Astrocyte (in vitro differentiated cells and primary cell): Measurements from ENCODE around the gene INSRR. TPM values are rescaled to one million over a fixed set of nuclear protein-coding genes. Genes with fewer than 3 reads are reported as not detected.

ENCODE experiments used
- DNase-seq: peaks from one replicate; pipeline ENCODE4 v3.0.0-alpha.2; 2010; ENCODE audit warnings: low read depth
- FAIRE-seq: peaks from 2 replicates; lab custom pipeline; 2011; peaks lifted over from hg19 to GRCh38; lab: Jason Lieb, UNC
- H2AFZ ChIP-seq: 2 replicates; pipeline ENCODE4 v1.6.0; 2012; ENCODE audit warnings: low read depth, low read length, inconsistent platforms
- H3K27ac ChIP-seq: 2 replicates; pipeline ENCODE4 v1.5.1; 2011; ENCODE audit warnings: low read depth, low read length, inconsistent platforms
- H3K27me3 ChIP-seq: 2 replicates; pipeline ENCODE4 v1.6.0; 2011; ENCODE audit warnings: low read length, inconsistent platforms; ENCODE audit not compliant: insufficient read depth
- H3K36me3 ChIP-seq: 2 replicates; pipeline ENCODE4 v1.5.1; 2011; ENCODE audit warnings: low read length, inconsistent platforms; ENCODE audit not compliant: insufficient read depth
- H3K4me1 ChIP-seq: 2 replicates; pipeline ENCODE4 v1.5.1; 2011; ENCODE audit warnings: low read length, inconsistent platforms; ENCODE audit not compliant: insufficient read depth
- H3K4me2 ChIP-seq: 2 replicates; pipeline ENCODE4 v1.6.0; 2012; ENCODE audit warnings: low read length, inconsistent platforms
- H3K4me3 ChIP-seq: 2 replicates; pipeline ENCODE4 v1.5.1; 2011; ENCODE audit warnings: low read depth, mild to moderate bottlenecking, low read length, inconsistent platforms; ENCODE audit not compliant: insufficient read depth
- H3K79me2 ChIP-seq: 2 replicates; pipeline ENCODE4 v1.6.0; 2012; ENCODE audit warnings: mild to moderate bottlenecking, low read length, inconsistent platforms; ENCODE audit not compliant: insufficient read depth
- H3K9ac ChIP-seq: 2 replicates; pipeline ENCODE4 v1.6.0; 2012; ENCODE audit warnings: mild to moderate bottlenecking, low read length, inconsistent platforms
- H3K9me3 ChIP-seq: 2 replicates; pipeline ENCODE4 v1.5.1; 2012; ENCODE audit warnings: low read depth, mild to moderate bottlenecking, low read length, inconsistent platforms; ENCODE audit not compliant: insufficient read depth
- H4K20me1 ChIP-seq: 2 replicates; pipeline ENCODE4 v1.6.0; 2012; ENCODE audit warnings: low read length, inconsistent platforms; ENCODE audit not compliant: insufficient read depth
- H3K27ac Mint-ChIP-seq: one replicate; pipeline ENCODE4 v1.8.0; 2021; ENCODE audit warnings: mild to moderate bottlenecking, mixed read lengths; ENCODE audit not compliant: unreplicated experiment
- H3K27me3 Mint-ChIP-seq: one replicate; pipeline ENCODE4 v1.8.0; 2021; ENCODE audit warnings: low read depth, mixed read lengths; ENCODE audit not compliant: unreplicated experiment
- H3K36me3 Mint-ChIP-seq: one replicate; pipeline ENCODE4 v1.8.0; 2021; ENCODE audit warnings: low read depth, mixed read lengths; ENCODE audit not compliant: unreplicated experiment
- H3K4me1 Mint-ChIP-seq: one replicate; pipeline ENCODE4 v1.8.0; 2021; ENCODE audit warnings: low read depth, mixed read lengths; ENCODE audit not compliant: unreplicated experiment
- H3K4me3 Mint-ChIP-seq: one replicate; pipeline ENCODE4 v1.8.0; 2021; ENCODE audit warnings: mild to moderate bottlenecking, moderate library complexity, mixed read lengths; ENCODE audit not compliant: unreplicated experiment
- H3K9me3 Mint-ChIP-seq: one replicate; pipeline ENCODE4 v1.8.0; 2021; ENCODE audit warnings: mild to moderate bottlenecking, mixed read lengths; ENCODE audit not compliant: unreplicated experiment
- CTCF ChIP-seq: IDR thresholded peaks from 2 replicates; pipeline ENCODE4 v1.5.1; 2011; ENCODE audit warnings: low read depth, mild to moderate bottlenecking, inconsistent platforms, low read length, moderate library complexity; ENCODE audit not compliant: insufficient read depth
- EZH2 ChIP-seq: IDR thresholded peaks from 2 replicates; pipeline ENCODE4 v1.6.1; 2012; ENCODE audit warnings: mild to moderate bottlenecking, low read length, inconsistent platforms; ENCODE audit not compliant: insufficient read depth
- total RNA-seq: library from RNA; stranded (reverse); gene quantifications from 2 replicates; pipeline ENCODE4 v1.2.1, GENCODE V29; 2021

Gene INSRR
- total RNA-seq, 1 donor from 2014 or later, result 0.05 TPM

GRCh38 chr1:156866249-156866909, 7.5 kb upstream of the INSRR start:
- Mint-ChIP-seq H3K27me3 (peaks cover 60% of the 10 kb centered on the region), H3K9me3 (no peaks in the 10 kb centered on the region), H3K4me3 (no peak overlapping the region), H3K36me3 (no peaks in the 10 kb centered on the region), H3K4me1 (peaks cover 15% of the 10 kb centered on the region), H3K27ac (no peak overlapping the region)
- Histone ChIP-seq H3K27me3 (peaks cover 27% of the 10 kb centered on the region), H3K4me3 (no peak overlapping the region), H2AFZ (no peak overlapping the region), H3K9me3 (no peaks in the 10 kb centered on the region), H3K9ac (no peak overlapping the region), H3K27ac (no peak overlapping the region), H3K79me2 (no peaks in the 10 kb centered on the region), H3K4me1 (peaks cover 14% of the 10 kb centered on the region), H4K20me1 (peaks cover 4% of the 10 kb centered on the region), H3K4me2 (no peak overlapping the region), H3K36me3 (no peaks in the 10 kb centered on the region)
- FAIRE-seq (no peak), DNase-seq (no peak)
- TF ChIP-seq CTCF (no peak), EZH2 (no peak)

GRCh38 chr1:156865865-156866248, 6.9 kb upstream of the INSRR start:
- no peak overlapping the region for H3K27ac ChIP-seq
- H3K4me1 ChIP-seq, result peaks cover 11% of the 10 kb centered on the region
- DNase-seq (no peak), FAIRE-seq (no peak)
- Mint-ChIP-seq H3K4me1 (peaks cover 14% of the 10 kb centered on the region), H3K4me3 (peak overlapping the region; percentile 22), H3K27ac (no peak overlapping the region), H3K36me3 (no peaks in the 10 kb centered on the region), H3K9me3 (no peaks in the 10 kb centered on the region), H3K27me3 (peaks cover 63% of the 10 kb centered on the region)
- H3K9ac ChIP-seq, result no peak overlapping the region
- TF ChIP-seq EZH2 (no peak), CTCF (no peak)
- H2AFZ ChIP-seq, result no peak overlapping the region
- no peaks in the 10 kb centered on the region for H3K9me3 ChIP-seq
- H3K27me3 ChIP-seq, result peaks cover 32% of the 10 kb centered on the region
- no peaks in the 10 kb centered on the region for H3K36me3 ChIP-seq
- no peaks in the 10 kb centered on the region for H3K79me2 ChIP-seq
- no peak overlapping the region for H3K4me3 ChIP-seq
- H3K4me2 ChIP-seq, result no peak overlapping the region
- H4K20me1 ChIP-seq, result peaks cover 4% of the 10 kb centered on the region

- Histone ChIP-seq H3K9me3 (no peaks in the 10 kb centered on the region), H3K27me3 (peaks cover 34% of the 10 kb centered on the region), H3K9ac (no peak overlapping the region), H3K4me1 (peaks cover 8% of the 10 kb centered on the region), H3K4me2 (no peak overlapping the region), H3K36me3 (no peaks in the 10 kb centered on the region), H3K79me2 (no peaks in the 10 kb centered on the region), H3K27ac (no peak overlapping the region), H3K4me3 (no peak overlapping the region), H4K20me1 (peaks cover 4% of the 10 kb centered on the region), H2AFZ (no peak overlapping the region)
- no peaks in the 10 kb centered on the region for H3K9me3 Mint-ChIP-seq
- DNase-seq (no peak), FAIRE-seq (no peak)
- TF ChIP-seq CTCF (no peak), EZH2 (no peak)
- H3K4me3 Mint-ChIP-seq, result no peak overlapping the region
- no peaks in the 10 kb centered on the region for H3K36me3 Mint-ChIP-seq
- H3K27me3 Mint-ChIP-seq, result peaks cover 65% of the 10 kb centered on the region
- H3K27ac Mint-ChIP-seq, result no peak overlapping the region
- peaks cover 11% of the 10 kb centered on the region for H3K4me1 Mint-ChIP-seq
Observed at GRCh38 chr1:156865258-156865657, 6.3 kb upstream of the INSRR start.
